NB4 (cell line): ENCODE measurements around the gene SNX9.

Source experiments
- MYC ChIP-seq: IDR thresholded peaks from 2 replicates; pipeline ENCODE4 v1.6.1; 2011; ENCODE audit warnings: low read depth, low read length
- POLR2A ChIP-seq: IDR thresholded peaks from 2 replicates; pipeline ENCODE4 v1.6.1; 2011; ENCODE audit warnings: mild to moderate bottlenecking; ENCODE audit not compliant: insufficient read length; ENCODE audit errors: extremely low read depth
- TF ChIP-seq, protein P1 (sequence below): IDR thresholded peaks from one replicate; pipeline ENCODE4 v1.5.1; 2012; ENCODE audit warnings: low read depth, low read length
- TF ChIP-seq, protein P2 (sequence below): IDR thresholded peaks from 2 replicates; pipeline ENCODE4 v1.6.1; 2011; ENCODE audit warnings: low read depth, low read length

DNA sequence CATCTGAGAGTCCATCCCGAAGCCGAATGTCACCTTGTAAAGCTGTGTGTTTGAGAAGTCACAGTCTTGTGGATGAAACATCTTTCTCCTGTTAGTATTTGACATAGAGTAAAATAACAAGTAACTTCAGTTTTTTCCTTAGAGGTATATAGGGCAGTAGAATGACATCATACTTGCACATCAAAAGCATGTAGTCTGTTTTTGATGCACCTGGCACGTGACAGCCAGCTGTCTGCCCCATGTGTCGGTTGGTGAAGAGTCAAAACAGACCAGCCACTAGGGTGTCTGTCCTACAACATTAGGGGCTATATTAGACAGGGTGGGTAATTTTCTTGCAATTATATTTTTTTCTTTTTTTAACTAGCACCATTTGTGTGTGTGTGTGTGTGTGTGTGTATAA lies 70.2 kb downstream of the SNX9 start:
- TF ChIP-seq, protein P1, sequence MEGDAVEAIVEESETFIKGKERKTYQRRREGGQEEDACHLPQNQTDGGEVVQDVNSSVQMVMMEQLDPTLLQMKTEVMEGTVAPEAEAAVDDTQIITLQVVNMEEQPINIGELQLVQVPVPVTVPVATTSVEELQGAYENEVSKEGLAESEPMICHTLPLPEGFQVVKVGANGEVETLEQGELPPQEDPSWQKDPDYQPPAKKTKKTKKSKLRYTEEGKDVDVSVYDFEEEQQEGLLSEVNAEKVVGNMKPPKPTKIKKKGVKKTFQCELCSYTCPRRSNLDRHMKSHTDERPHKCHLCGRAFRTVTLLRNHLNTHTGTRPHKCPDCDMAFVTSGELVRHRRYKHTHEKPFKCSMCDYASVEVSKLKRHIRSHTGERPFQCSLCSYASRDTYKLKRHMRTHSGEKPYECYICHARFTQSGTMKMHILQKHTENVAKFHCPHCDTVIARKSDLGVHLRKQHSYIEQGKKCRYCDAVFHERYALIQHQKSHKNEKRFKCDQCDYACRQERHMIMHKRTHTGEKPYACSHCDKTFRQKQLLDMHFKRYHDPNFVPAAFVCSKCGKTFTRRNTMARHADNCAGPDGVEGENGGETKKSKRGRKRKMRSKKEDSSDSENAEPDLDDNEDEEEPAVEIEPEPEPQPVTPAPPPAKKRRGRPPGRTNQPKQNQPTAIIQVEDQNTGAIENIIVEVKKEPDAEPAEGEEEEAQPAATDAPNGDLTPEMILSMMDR, result no peak
- TF ChIP-seq POLR2A (no peak), MYC (no peak)
- TF ChIP-seq, protein P2, sequence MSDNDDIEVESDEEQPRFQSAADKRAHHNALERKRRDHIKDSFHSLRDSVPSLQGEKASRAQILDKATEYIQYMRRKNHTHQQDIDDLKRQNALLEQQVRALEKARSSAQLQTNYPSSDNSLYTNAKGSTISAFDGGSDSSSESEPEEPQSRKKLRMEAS, result no peak
